GM18526 (cell line): ENCODE measurements around the gene RNF157.

Experiments used
- POLR2A ChIP-seq: IDR thresholded peaks from 3 replicates; pipeline ENCODE4 v1.6.1; 2011; ENCODE audit not compliant: insufficient read length; ENCODE audit errors: extremely low read depth

RNF157 gene

GRCh38 chr17:76246080-76247066 lies 6.1 kb upstream of the RNF157 start:
- TF ChIP-seq POLR2A: peak; percentile 48

GRCh38 chr17:76243826-76244679 lies 3.8 kb upstream of the RNF157 start:
- TF ChIP-seq POLR2A: no peak

- TF ChIP-seq POLR2A: no peak
Measured at GRCh38 chr17:76241691-76242255, 1.5 kb upstream of the RNF157 start.

GRCh38 chr17:76241204-76241538 lies 878 bp upstream of the RNF157 start:
- no peak for TF ChIP-seq POLR2A

- TF ChIP-seq POLR2A: peak; percentile 22
Measured at GRCh38 chr17:76239538-76240274, 587 bp downstream of the RNF157 start.

GRCh38 chr17:76238847-76239537 lies 1.3 kb downstream of the RNF157 start:
- TF ChIP-seq POLR2A: peak; percentile 42

- TF ChIP-seq POLR2A: no peak
Measured at GRCh38 chr17:76237859-76238313, 2.4 kb downstream of the RNF157 start.

- no peak for TF ChIP-seq POLR2A
Measured at GRCh38 chr17:76236603-76237002, 3.7 kb downstream of the RNF157 start.

GRCh38 chr17:76235883-76236282 lies 4.4 kb downstream of the RNF157 start:
- TF ChIP-seq POLR2A: no peak

GRCh38 chr17:76234354-76234679 lies 6.0 kb downstream of the RNF157 start:
- TF ChIP-seq POLR2A: no peak

GRCh38 chr17:76233588-76234353 lies 6.5 kb downstream of the RNF157 start:
- no peak for TF ChIP-seq POLR2A

GRCh38 chr17:76232342-76232741 lies 8.0 kb downstream of the RNF157 start:
- no peak for TF ChIP-seq POLR2A

GRCh38 chr17:76223802-76224201 lies 16.5 kb downstream of the RNF157 start:
- TF ChIP-seq POLR2A: no peak
